NCI-H345 (cell line): ENCODE data around the gene DHX57.

Source experiments
- DNase-seq: peaks from one replicate; lab custom pipeline; 2025; lab: John Stamatoyannopoulos, UW

The DHX57 gene, protein sequence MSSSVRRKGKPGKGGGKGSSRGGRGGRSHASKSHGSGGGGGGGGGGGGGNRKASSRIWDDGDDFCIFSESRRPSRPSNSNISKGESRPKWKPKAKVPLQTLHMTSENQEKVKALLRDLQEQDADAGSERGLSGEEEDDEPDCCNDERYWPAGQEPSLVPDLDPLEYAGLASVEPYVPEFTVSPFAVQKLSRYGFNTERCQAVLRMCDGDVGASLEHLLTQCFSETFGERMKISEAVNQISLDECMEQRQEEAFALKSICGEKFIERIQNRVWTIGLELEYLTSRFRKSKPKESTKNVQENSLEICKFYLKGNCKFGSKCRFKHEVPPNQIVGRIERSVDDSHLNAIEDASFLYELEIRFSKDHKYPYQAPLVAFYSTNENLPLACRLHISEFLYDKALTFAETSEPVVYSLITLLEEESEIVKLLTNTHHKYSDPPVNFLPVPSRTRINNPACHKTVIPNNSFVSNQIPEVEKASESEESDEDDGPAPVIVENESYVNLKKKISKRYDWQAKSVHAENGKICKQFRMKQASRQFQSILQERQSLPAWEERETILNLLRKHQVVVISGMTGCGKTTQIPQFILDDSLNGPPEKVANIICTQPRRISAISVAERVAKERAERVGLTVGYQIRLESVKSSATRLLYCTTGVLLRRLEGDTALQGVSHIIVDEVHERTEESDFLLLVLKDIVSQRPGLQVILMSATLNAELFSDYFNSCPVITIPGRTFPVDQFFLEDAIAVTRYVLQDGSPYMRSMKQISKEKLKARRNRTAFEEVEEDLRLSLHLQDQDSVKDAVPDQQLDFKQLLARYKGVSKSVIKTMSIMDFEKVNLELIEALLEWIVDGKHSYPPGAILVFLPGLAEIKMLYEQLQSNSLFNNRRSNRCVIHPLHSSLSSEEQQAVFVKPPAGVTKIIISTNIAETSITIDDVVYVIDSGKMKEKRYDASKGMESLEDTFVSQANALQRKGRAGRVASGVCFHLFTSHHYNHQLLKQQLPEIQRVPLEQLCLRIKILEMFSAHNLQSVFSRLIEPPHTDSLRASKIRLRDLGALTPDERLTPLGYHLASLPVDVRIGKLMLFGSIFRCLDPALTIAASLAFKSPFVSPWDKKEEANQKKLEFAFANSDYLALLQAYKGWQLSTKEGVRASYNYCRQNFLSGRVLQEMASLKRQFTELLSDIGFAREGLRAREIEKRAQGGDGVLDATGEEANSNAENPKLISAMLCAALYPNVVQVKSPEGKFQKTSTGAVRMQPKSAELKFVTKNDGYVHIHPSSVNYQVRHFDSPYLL (N-terminal part only)

GRCh38 chr2:38875576-38876367, at the start of gene DHX57, which contains the start of gene MORN2:
TSS of gene DHX57 (minus strand) at chr2:38875934. CDS start at chr2:38868405, 7,529 bp downstream.
TSS of gene MORN2 (plus strand) at chr2:38875976.
- DNase-seq, result peak; percentile 85

- DNase-seq, result no peak
Measured at GRCh38 chr2:38922902-38923301, 47.2 kb upstream of the DHX57 start.

- DNase-seq, result no peak
Measured at GRCh38 chr2:38922389-38922788, 46.7 kb upstream of the DHX57 start.

GRCh38 chr2:38912619-38913018, 36.9 kb upstream of the DHX57 start:
- no peak for DNase-seq

GRCh38 chr2:38911191-38911590, 35.5 kb upstream of the DHX57 start:
- DNase-seq, result no peak

DNA sequence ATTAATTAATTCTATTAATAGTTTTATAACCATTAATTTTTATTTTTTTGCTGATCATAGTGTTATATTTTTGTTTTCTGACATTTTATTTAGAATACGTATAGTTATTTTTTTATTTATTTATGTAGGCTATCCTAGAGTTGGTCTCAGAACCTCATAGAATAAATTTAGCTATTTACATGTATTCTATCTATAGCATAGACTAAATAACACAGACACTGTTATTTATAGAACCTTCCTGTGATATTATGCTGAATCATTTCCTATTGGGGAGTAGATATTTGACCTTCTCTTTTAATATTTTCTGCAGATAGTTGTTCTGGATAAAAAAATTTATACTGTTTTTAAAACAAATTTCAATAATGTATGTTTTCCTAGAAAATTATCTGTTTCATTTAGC, 34.1 kb upstream of the DHX57 start:
- no peak for DNase-seq

GRCh38 chr2:38907743-38908562, 32.2 kb upstream of the DHX57 start:
- no peak for DNase-seq

GRCh38 chr2:38907242-38907641, 31.5 kb upstream of the DHX57 start:
- DNase-seq, result no peak

DNA sequence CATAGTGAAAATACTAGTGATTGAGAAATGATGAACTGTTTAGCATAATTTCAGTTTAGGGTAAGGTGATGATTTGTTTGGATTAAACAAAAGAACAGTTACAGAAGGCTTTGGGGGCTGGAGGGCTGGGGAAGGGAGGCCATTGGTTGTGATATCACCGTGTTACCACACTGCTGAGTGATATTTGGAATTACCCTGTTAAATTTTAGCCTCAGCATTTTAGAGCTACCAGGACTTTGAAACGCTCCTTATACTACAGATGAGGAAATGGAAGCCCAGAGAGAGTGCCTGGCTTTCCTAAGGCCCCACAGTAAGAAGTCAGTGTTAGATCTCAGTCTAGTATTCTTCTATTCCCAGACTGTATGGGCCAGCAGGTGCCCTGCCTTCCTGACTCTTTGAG, 29.5 kb upstream of the DHX57 start:
- DNase-seq, result no peak

- no peak for DNase-seq
Measured at GRCh38 chr2:38900726-38901125, 25.0 kb upstream of the DHX57 start.

DNA sequence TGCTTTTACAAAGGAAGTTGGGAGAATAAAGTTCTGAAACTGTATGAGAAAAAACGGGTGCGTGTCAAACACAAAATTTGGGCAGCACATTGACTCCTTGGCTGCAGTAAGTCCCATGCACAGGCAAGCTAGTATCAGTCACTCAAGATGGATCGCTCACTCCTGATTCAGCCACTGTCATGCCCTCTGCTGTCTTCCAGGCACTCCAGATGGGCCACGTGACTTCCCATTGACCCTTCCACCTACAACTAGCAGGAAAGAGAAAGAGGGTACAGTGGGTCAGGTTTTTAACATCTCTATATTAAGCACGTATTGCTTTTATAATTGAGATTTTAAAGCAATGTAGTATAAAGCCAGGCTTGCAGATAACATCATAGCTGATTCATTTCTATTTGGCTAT, 22.5 kb upstream of the DHX57 start:
- DNase-seq, result no peak

DNA sequence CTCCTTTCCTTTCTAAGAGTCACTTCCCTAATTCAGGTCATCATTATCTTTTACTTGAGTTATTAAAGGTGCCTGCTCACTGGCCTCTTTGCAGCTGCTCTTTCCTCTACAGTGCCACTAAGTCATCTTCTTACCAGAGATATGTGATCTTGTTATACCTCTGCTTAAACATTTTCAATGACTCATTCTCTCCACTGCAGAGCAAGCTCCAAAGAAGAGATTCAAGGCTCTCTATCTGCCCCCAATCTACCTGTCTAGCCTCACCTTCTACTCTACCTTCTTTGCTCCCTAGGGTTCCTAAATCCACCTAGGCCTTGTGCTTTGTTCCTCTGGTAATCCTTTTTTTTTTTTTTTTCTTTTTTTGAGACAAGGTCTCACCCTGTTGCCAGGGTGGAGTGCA, 17.1 kb upstream of the DHX57 start:
- DNase-seq, result no peak

DNA sequence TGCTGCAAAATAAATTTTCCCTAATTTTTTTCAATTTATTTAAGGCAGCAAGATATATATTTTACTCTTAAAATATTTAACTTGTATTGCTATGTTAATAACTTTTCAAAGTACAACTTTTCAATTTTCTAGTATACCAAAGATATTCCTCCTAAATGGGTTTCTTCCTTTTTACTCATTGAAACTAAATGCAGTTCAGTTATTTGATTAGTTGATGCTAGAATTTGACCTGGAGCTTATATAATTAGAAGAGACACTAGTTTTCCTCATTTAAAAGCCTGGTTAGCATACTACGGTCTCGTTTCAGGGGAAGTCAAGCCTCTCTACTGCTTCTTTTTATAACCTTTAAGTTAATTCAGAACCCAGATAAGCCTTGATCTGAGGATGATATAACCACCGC, 13.8 kb upstream of the DHX57 start, which contains the start of gene ARHGEF33:
Gene ARHGEF33, plus strand, starts transcription at position 301 of the 400 bp plus-strand sequence. CDS start 29,573 bp downstream, outside the sequence.
- no peak for DNase-seq

- no peak for DNase-seq
Measured at GRCh38 chr2:38889045-38889444, 13.3 kb upstream of the DHX57 start.

GRCh38 chr2:38887902-38888554, 12.3 kb upstream of the DHX57 start:
- no peak for DNase-seq

- DNase-seq, result no peak
Measured at GRCh38 chr2:38887347-38887746, 11.6 kb upstream of the DHX57 start.

DNA sequence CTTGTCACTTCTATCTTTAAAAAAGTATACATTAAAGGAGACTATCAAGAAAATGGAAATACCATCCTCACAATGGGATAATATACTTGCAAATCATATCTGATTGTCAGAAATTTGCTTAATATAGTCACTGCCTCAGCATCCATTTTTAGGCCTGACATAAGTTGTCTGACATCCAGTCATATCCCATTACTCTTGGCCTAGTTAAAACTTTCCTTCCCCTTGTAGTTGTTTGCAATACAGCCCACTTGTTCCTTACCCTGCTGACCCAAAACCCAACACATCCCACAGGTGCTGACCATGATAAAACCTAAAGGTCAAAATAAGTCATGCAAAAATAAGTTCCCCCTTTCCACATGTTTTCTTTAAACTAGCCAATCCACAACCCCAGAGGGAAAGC, 10.3 kb upstream of the DHX57 start:
- no peak for DNase-seq

- peak; percentile 15 for DNase-seq
Measured at GRCh38 chr2:38876407-38876806, 673 bp upstream of the DHX57 start.

DNA sequence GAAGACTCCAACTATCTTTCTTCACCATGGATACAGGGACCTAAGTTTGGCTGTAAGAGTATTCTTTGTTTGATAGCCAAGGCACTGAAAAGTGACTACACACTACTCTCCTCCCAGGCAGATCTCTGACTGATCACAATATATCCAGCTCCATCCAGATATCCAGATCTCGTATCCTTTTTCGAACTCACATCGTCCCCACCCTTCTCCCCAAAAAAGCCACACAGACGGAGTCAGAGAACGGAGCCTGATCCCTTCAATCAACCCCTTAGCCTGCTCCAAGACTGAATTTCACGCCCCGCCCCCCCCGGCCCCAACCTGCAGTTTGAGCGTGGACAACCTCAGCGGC, 533 bp downstream of the DHX57 start:
- no peak for DNase-seq

DNA sequence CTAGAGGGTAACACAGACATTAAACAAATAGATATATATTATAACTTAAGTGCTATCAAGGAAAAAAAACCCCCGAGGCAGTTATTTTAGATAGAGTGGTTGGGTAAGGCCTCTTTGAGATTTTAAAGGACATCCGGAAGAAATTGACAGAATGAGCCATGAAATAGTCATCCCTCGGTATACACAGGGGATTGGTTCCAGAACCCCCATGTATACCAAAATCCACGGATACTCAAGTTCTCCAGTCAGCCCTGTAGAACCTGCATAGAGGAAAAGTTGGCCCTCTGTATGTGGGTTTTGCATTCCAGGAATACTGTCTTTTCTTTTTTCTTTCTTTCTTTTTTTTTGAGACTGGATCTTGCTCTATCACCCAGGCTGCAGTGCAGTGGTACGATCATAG, 2.0 kb downstream of the DHX57 start:
- no peak for DNase-seq
